Spleen (tissue), 7 donors: ENCODE results near the gene PEPD.

ENCODE experiments used
- CTCF ChIP-seq, 11 experiments: fragments of 200-600 bp in 7 of 11; fragments of 450-650 bp in 4 of 11; sonication (generic) in 4 of 11; IDR thresholded peaks in 8 of 11; conservative IDR thresholded peaks in 3 of 11; 1 replicate in 7 of 11; 2 replicates in 4 of 11; pipeline versions ENCODE4 v1.4.0 to v1.8.0; 2016 to 2021; ENCODE audit warnings: antibody characterized with exemption in 11 of 11, inconsistent platforms in 4 of 11, mild to moderate bottlenecking in 1 of 11
- POLR2A ChIP-seq, 3 donors: fragments of 450-650 bp; IDR thresholded peaks; one replicate each; pipeline ENCODE4 v1.5.1; 2017; ENCODE audit warnings: antibody characterized with exemption in 3 of 3, mild to moderate bottlenecking in 1 of 3
- donor health status: DM: no; HTN: no; CAD: no; lungs with moderate emphysema.
- donor health status: DM: no; HTN: no; CAD: no.
- donor health status: DM: no; HTN: no; CAD: no.

- no peak for TF ChIP-seq CTCF (IDR thresholded peaks at IDR 0.05 in 8 of 11, conservative IDR thresholded peaks at IDR 0.05 in 3 of 11)
- TF ChIP-seq POLR2A (IDR thresholded peaks at IDR 0.05), result no peak
These were observed 59.3 kb downstream of the PEPD start for GRCh38 chr19:33462112-33462791.
